Measurements from ENCODE around the gene RERE. TPM values are rescaled to one million over a fixed set of nuclear protein-coding genes. Genes with fewer than 3 reads are reported as not detected.
A peak's percentile ranks its signal among the peaks of the same experiment; 100 is the strongest.

The RERE gene
- total RNA-seq, 1 experiment from 2014 or later, result 161 TPM

DNA sequence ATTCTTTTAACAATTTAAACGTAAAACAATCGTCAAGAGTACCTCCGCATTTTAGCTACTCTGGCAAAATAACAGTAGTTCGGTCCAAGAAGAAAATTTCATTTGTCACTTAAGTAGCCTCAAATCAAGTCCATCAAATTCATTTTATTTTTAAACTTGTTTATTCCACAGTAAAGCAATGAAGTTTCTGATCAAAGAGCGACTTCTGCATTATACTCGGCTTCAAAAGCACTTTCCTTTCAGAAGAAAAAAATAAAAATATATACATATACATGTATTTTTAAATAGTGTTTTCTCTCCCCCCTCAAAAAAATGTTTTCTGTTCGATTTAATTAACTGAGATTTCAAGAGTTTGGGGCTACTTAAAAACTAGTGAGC is 115.0 kb downstream of the RERE start:
- ATAC-seq, result no peak
- H3K9me3 Mint-ChIP-seq, result no peaks in the 10 kb centered on the region
- TF ChIP-seq TCF7 (CRISPR knock-in tag; IDR thresholded peaks at IDR 0.05; ENCODE audit: low read depth) (no peak), KAT7 (CRISPR knock-in tag; IDR thresholded peaks at IDR 0.05; ENCODE audit: borderline replicate concordance) (no peak), CREM (CRISPR knock-in tag; IDR thresholded peaks at IDR 0.05) (no peak), TEAD4 (CRISPR knock-in tag; IDR thresholded peaks at IDR 0.05) (no peak)
- TF ChIP-seq, protein P1, sequence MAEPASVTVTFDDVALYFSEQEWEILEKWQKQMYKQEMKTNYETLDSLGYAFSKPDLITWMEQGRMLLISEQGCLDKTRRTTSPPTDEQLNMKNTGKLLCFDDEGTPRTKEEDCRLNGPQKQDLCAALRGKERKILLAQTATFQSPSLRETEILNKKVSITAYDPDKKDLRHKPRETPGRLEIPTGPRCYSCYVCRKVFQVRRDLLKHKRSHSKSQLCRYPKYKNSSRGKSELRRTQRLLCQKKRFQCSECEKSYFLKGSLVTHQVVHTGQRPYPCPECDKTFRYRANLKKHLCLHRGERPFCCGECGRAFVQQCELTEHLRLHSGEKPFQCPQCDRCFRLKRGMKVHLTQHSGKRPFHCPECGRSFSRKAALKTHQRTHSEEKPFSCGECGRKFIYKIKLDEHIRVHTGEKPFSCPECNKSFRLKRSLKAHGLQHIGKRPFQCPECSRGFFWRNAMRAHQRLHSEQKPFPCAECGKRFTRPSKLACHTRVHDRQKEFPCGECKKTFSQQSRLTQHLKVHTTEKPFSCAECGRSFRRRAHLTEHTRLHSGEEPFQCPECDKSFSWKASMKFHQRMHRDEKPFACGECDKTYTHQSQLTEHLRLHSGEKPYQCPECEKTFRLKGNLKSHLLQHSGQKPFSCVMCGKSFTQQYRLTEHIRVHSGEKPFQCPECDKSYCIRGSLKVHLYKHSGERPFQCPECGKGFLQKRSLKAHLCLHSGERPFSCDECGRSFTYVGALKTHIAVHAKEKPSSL (CRISPR knock-in tag; conservative IDR thresholded peaks at IDR 0.05), result no peak
- TF ChIP-seq, protein P2, sequence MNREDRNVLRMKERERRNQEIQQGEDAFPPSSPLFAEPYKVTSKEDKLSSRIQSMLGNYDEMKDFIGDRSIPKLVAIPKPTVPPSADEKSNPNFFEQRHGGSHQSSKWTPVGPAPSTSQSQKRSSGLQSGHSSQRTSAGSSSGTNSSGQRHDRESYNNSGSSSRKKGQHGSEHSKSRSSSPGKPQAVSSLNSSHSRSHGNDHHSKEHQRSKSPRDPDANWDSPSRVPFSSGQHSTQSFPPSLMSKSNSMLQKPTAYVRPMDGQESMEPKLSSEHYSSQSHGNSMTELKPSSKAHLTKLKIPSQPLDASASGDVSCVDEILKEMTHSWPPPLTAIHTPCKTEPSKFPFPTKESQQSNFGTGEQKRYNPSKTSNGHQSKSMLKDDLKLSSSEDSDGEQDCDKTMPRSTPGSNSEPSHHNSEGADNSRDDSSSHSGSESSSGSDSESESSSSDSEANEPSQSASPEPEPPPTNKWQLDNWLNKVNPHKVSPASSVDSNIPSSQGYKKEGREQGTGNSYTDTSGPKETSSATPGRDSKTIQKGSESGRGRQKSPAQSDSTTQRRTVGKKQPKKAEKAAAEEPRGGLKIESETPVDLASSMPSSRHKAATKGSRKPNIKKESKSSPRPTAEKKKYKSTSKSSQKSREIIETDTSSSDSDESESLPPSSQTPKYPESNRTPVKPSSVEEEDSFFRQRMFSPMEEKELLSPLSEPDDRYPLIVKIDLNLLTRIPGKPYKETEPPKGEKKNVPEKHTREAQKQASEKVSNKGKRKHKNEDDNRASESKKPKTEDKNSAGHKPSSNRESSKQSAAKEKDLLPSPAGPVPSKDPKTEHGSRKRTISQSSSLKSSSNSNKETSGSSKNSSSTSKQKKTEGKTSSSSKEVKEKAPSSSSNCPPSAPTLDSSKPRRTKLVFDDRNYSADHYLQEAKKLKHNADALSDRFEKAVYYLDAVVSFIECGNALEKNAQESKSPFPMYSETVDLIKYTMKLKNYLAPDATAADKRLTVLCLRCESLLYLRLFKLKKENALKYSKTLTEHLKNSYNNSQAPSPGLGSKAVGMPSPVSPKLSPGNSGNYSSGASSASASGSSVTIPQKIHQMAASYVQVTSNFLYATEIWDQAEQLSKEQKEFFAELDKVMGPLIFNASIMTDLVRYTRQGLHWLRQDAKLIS (CRISPR knock-in tag; IDR thresholded peaks at IDR 0.05; ENCODE audit: borderline replicate concordance), result no peak
- ChIA-PET POLR2A (interaction anchor here (1.0 to 1.8 kb wide), 2 partner anchors 11 to 278 kb away, joined by 4 read pairs; no protein-coding TSS in a partner anchor), CTCF (interaction anchor here (2.3 to 2.7 kb wide), 2 partner anchors 24 to 146 kb away, joined by 13 to 14 read pairs; no protein-coding TSS in a partner anchor)
- H3K4me1 Mint-ChIP-seq, result peaks cover 66% of the 10 kb centered on the region
- H3K27me3 Mint-ChIP-seq (ENCODE audit: low read depth), result no peaks in the 10 kb centered on the region
- peak overlapping the region; percentile 99 for H3K27ac Mint-ChIP-seq
- no peaks in the 10 kb centered on the region for H3K36me3 Mint-ChIP-seq
- no peak for DNase-seq (ENCODE audit: low spot score)
- H3K4me3 Mint-ChIP-seq, result peak overlapping the region; percentile 92

DNA sequence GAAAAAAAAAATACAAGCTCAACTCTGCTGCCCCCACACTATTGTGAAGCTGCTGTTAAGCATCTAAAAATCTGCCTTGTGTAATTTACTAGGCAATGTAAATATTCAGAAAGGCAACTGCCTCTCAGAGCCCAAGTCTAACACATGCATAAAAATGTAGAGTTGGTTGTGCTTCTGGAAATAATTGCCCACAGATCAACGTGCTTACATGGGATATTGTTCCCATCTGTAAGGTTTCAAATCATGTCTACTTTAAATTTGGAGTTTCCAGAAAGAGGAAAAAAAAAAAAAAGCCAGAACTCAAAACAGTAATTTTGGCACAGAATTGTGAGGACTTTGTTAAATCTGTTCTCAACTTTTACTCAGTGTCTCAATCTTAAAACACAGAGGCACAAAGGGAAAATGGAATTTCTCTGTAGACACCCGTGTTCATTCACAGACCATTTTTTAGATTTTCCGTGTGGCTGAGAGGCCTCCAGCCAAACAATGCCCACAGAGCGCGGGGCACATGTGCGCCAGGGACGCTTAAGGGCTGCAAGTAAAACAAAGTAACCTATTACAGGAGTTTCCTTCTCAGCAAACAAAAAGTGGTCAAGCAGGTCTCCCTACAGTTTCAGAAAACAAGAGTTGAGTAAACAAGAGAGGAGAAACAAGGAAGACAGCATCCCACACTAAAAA is 115.5 kb downstream of the RERE start:
- DNase-seq (ENCODE audit: low spot score) (no peak), ATAC-seq (peak; percentile 27)
- Mint-ChIP-seq H3K9me3 (no peaks in the 10 kb centered on the region), H3K27ac (peak overlapping the region; percentile 99), H3K4me1 (peaks cover 64% of the 10 kb centered on the region), H3K4me3 (peak overlapping the region; percentile 92), H3K27me3 (ENCODE audit: low read depth) (no peaks in the 10 kb centered on the region), H3K36me3 (no peaks in the 10 kb centered on the region)
- CTCF ChIA-PET, result interaction anchor here (0.6 kb wide), 1 partner anchor 147 kb away, joined by 3 read pairs; no protein-coding TSS in a partner anchor
- POLR2A ChIA-PET, result no interaction called here
- TF ChIP-seq, protein P3, sequence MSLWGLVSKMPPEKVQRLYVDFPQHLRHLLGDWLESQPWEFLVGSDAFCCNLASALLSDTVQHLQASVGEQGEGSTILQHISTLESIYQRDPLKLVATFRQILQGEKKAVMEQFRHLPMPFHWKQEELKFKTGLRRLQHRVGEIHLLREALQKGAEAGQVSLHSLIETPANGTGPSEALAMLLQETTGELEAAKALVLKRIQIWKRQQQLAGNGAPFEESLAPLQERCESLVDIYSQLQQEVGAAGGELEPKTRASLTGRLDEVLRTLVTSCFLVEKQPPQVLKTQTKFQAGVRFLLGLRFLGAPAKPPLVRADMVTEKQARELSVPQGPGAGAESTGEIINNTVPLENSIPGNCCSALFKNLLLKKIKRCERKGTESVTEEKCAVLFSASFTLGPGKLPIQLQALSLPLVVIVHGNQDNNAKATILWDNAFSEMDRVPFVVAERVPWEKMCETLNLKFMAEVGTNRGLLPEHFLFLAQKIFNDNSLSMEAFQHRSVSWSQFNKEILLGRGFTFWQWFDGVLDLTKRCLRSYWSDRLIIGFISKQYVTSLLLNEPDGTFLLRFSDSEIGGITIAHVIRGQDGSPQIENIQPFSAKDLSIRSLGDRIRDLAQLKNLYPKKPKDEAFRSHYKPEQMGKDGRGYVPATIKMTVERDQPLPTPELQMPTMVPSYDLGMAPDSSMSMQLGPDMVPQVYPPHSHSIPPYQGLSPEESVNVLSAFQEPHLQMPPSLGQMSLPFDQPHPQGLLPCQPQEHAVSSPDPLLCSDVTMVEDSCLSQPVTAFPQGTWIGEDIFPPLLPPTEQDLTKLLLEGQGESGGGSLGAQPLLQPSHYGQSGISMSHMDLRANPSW (CRISPR knock-in tag; conservative IDR thresholded peaks at IDR 0.05; ENCODE audit: low read depth), result no peak
- TF ChIP-seq FOXK1 (CRISPR knock-in tag; IDR thresholded peaks at IDR 0.05), result 0 out of 2 replicates have a peak, but pooled peaks have one; percentile 14
- TF ChIP-seq, protein P1 (CRISPR knock-in tag; conservative IDR thresholded peaks at IDR 0.05), result no peak
- TF ChIP-seq, protein P4, sequence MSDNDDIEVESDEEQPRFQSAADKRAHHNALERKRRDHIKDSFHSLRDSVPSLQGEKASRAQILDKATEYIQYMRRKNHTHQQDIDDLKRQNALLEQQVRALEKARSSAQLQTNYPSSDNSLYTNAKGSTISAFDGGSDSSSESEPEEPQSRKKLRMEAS (CRISPR knock-in tag; IDR thresholded peaks at IDR 0.05), result peak; percentile 48; the same call in 1 of the 2 replicates

Measured in WTC11 (cell line).